ENCODE measurements around the gene NANOS3. TPM values are rescaled to one million over a fixed set of nuclear protein-coding genes. Genes with fewer than 3 reads are reported as not detected.

NANOS3 gene
- total and polyA plus RNA-seq, 9 donors: 0.71 to 3.4 (median 1.4) TPM

DNA sequence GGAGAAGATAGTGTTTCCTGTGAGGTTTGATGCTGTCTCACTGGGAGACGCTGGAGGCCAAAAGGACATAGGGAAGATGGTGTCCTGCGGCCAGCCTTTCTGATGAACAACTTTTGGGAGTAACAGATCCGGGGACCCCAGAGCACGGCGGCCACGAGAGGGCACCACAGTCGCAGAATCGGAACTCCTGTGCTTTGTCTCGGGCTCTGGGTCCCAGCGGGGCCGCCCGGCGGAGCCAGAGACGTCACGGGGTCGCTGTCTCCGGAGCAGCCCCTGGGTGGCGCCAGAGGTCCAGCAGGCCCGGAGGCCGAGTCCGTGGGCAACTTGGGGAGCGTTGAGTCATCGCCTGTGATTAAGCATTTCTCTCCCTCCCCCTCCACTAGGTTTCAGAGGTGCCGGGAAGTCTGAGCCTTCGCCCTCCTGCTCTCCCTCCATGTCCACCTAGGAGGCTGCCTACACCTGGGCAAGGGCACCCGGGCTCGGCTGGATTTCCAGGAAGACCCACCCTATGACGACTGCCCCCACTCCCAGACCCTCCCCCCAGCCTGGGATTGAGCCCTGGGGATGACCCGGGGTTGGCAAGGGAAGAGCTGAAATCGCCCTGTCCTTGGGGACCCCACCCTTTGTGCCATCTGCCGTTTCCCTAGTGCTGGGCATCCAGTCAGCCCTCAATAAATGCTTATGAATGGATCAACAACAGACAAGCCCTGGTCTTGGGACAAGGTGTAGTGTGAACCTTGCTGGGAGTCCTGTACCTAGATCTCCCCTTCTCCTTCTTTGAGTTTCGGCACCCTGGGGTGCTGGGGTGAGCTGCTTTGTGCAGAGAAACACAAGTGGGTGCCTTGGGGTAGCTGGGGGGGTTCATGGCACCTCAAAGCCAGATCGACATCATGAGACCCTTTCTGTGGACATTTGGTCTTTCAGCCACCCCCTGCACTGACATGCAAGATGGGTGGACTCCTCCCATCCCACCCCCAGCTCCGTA lies 3.4 kb downstream of the NANOS3 start:
- Histone ChIP-seq H3K27ac (ENCODE audit: low read length) (peak overlapping the region; percentile 78), H3K9me3 (replicated peaks; ENCODE audit: control insufficient read depth, low read depth, low read length) (no peaks in the 10 kb centered on the region), H3K36me3 (ENCODE audit: control insufficient read depth, insufficient read depth, low read length) (peaks cover 3% of the 10 kb centered on the region), H3K27me3 (ENCODE audit: control insufficient read depth, insufficient read depth, low read length) (no peaks in the 10 kb centered on the region), H3K4me1 (ENCODE audit: control insufficient read depth, insufficient read depth, low read length) (peaks cover 41% of the 10 kb centered on the region), H3K4me3 (ENCODE audit: low read length) (peak overlapping the region; percentile 20)
- 1% methylated on average over 27 of the region's 34 CpGs for WGBS (ENCODE audit: insufficient coverage)
- peak; percentile 96 for DNase-seq

DNA sequence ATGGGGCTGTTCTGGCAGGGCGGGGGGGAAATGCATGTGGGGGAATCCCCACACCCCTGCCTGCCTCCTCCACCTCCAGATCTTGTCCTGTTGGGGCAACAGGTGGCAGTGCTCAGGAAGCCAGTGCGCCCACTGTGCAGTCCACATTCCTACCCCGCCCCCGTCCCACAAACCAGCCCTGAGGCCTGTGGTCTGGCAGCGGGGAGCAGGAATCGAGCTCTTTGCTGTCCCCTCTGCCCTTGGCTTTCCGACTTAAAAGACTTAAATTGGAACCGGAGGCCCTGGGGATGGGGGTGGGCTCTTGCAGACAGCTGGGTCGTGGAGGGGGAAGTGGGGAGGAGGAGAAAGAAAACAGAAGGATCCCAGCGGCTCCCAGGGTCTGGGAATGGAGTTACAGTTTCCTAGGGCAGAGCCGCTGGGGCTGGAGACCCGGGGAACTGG lies 4.3 kb downstream of the NANOS3 start:
- Histone ChIP-seq H3K9me3 (replicated peaks; ENCODE audit: control insufficient read depth, low read depth, low read length) (no peaks in the 10 kb centered on the region), H3K27me3 (ENCODE audit: control insufficient read depth, insufficient read depth, low read length) (no peaks in the 10 kb centered on the region), H3K27ac (ENCODE audit: low read length) (peak overlapping the region; percentile 78), H3K36me3 (ENCODE audit: control insufficient read depth, insufficient read depth, low read length) (peaks cover 3% of the 10 kb centered on the region), H3K4me3 (ENCODE audit: low read length) (no peak overlapping the region), H3K4me1 (ENCODE audit: control insufficient read depth, insufficient read depth, low read length) (peaks cover 41% of the 10 kb centered on the region)
- WGBS (ENCODE audit: insufficient coverage): 16% methylated on average over 6 of the region's 12 CpGs
- DNase-seq: peak; percentile 59

DNA sequence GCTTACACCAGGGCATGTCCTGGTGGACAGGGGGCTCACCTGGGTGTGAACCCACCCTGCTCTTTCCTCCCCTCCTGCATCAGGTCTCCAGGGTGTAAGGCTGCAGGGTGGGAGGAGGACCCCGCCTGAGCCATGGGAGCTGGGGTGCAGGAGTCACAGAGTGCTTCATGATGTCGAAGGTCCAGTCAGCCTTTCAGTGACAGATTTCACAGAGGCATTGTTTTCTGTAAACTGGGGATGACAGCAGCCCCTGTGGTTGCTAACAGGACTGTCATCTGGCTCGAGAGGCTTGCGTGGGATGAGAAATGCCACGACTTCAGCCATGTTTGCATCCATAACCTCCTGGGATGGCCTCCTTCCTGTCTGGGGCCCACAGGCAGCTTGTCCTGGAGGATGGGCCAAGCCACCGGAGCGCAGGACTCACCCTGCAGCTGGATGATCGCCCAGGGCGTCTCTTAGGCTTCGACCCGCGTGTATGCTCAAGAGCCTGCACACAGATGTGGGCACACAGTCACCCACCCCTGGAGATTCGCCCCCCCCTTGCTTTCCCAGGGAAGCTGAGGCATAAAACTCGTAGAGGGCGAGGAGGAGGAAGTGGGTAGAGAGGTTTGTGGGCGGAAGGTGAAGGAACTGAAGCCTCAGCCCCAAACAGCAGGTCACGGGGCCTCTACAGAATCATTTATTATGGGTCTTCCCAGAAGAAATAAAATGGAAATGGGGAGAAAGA lies 4.9 kb downstream of the NANOS3 start:
- H3K27ac ChIP-seq (ENCODE audit: low read length): peak overlapping the region; percentile 78
- no peaks in the 10 kb centered on the region for H3K27me3 ChIP-seq (ENCODE audit: control insufficient read depth, insufficient read depth, low read length)
- H3K36me3 ChIP-seq (ENCODE audit: control insufficient read depth, insufficient read depth, low read length): peaks cover 3% of the 10 kb centered on the region
- H3K4me3 ChIP-seq (ENCODE audit: low read length): no peak overlapping the region
- no peaks in the 10 kb centered on the region for H3K9me3 ChIP-seq (replicated peaks; ENCODE audit: control insufficient read depth, low read depth, low read length)
- WGBS (ENCODE audit: insufficient coverage): 31% methylated on average over 6 of the region's 17 CpGs
- DNase-seq: peak; percentile 54
- H3K4me1 ChIP-seq (ENCODE audit: control insufficient read depth, insufficient read depth, low read length): peaks cover 41% of the 10 kb centered on the region

DNA sequence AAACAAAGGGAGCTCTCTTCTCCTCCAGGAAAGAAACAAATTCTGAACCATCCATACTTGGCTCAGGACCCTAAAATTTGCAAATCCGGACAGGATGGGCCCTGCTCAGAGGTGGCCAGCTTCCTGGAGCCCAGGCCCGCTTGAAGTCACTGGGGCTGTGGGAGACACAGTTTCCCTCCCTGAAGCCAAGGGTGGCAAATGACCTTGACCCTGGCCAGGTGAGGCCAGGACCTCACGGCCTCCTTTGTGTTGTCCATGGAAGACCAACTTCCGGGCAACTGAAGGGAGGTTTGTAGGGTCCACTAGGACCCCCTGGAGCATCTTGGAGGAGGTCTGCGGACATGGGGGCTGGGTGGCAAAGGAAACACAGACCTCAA lies 5.5 kb downstream of the NANOS3 start:
- Histone ChIP-seq H3K36me3 (ENCODE audit: control insufficient read depth, insufficient read depth, low read length) (peaks cover 3% of the 10 kb centered on the region), H3K27ac (ENCODE audit: low read length) (no peak overlapping the region), H3K4me1 (ENCODE audit: control insufficient read depth, insufficient read depth, low read length) (peaks cover 41% of the 10 kb centered on the region), H3K27me3 (ENCODE audit: control insufficient read depth, insufficient read depth, low read length) (no peaks in the 10 kb centered on the region), H3K4me3 (ENCODE audit: low read length) (no peak overlapping the region), H3K9me3 (replicated peaks; ENCODE audit: control insufficient read depth, low read depth, low read length) (no peaks in the 10 kb centered on the region)
- DNase-seq: no peak
- WGBS (ENCODE audit: insufficient coverage): 79% methylated on average over 2 of the region's 5 CpGs

DNA sequence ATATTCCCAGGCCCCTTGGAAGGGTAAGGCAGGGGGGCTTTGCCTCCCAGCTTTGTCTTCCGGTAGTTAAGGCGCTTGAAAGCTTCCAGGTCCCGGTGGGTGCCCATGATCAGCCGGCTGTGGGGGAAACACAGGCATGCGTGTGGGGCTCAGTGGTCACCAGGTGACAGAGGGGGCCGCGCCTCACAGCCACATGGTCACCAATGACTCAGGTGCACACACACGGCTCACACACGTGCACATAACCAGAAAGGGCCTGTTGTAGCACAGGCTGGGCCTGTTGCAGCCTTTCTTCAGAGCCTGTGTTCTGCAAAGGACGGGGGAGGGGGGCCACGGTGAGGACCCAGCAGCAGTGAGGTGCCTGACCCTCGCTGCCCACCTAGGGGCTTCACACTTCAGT lies 5.9 kb downstream of the NANOS3 start:
- H3K27me3 ChIP-seq (ENCODE audit: control insufficient read depth, insufficient read depth, low read length): no peaks in the 10 kb centered on the region
- no peak overlapping the region for H3K27ac ChIP-seq (ENCODE audit: low read length)
- H3K9me3 ChIP-seq (replicated peaks; ENCODE audit: control insufficient read depth, low read depth, low read length): no peaks in the 10 kb centered on the region
- peaks cover 41% of the 10 kb centered on the region for H3K4me1 ChIP-seq (ENCODE audit: control insufficient read depth, insufficient read depth, low read length)
- H3K4me3 ChIP-seq (ENCODE audit: low read length): no peak overlapping the region
- H3K36me3 ChIP-seq (ENCODE audit: control insufficient read depth, insufficient read depth, low read length): no peaks in the 10 kb centered on the region
- WGBS (ENCODE audit: insufficient coverage): 83% methylated on average over 9 of the region's 12 CpGs
- no peak for DNase-seq

DNA sequence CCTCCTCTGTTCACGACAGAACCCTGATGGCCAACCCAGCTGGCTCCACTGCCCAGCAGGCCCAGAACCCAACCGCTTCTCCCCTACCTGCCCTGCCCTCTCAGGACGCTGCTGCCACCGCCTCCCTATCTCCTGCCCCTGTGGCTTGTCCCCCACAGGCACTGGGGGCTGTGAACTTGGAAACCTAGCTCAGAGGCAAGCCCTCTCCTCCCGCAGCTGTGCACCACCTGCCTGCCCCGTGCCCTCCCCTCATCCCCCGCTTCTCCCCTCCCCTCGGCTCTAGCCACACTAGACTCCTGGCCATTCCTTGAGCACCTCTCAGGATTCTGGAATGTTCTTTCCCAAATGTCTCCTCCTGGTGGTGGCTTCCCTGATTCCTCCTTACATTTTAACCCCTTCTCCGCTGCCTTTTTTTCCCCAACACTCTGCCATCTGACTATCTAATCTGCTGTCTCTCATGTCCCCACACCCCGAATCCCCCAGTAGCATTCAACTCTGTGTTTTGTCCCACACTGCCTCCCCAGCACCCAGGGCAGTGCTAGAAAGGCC lies 6.7 kb downstream of the NANOS3 start:
- Histone ChIP-seq H3K4me1 (ENCODE audit: control insufficient read depth, insufficient read depth, low read length) (peaks cover 41% of the 10 kb centered on the region), H3K4me3 (ENCODE audit: low read length) (no peak overlapping the region), H3K27ac (ENCODE audit: low read length) (no peak overlapping the region), H3K36me3 (ENCODE audit: control insufficient read depth, insufficient read depth, low read length) (no peaks in the 10 kb centered on the region), H3K9me3 (replicated peaks; ENCODE audit: control insufficient read depth, low read depth, low read length) (no peaks in the 10 kb centered on the region), H3K27me3 (ENCODE audit: control insufficient read depth, insufficient read depth, low read length) (no peaks in the 10 kb centered on the region)
- 41% methylated on average over 8 of the region's 10 CpGs for WGBS (ENCODE audit: insufficient coverage)
- no peak for DNase-seq

DNA sequence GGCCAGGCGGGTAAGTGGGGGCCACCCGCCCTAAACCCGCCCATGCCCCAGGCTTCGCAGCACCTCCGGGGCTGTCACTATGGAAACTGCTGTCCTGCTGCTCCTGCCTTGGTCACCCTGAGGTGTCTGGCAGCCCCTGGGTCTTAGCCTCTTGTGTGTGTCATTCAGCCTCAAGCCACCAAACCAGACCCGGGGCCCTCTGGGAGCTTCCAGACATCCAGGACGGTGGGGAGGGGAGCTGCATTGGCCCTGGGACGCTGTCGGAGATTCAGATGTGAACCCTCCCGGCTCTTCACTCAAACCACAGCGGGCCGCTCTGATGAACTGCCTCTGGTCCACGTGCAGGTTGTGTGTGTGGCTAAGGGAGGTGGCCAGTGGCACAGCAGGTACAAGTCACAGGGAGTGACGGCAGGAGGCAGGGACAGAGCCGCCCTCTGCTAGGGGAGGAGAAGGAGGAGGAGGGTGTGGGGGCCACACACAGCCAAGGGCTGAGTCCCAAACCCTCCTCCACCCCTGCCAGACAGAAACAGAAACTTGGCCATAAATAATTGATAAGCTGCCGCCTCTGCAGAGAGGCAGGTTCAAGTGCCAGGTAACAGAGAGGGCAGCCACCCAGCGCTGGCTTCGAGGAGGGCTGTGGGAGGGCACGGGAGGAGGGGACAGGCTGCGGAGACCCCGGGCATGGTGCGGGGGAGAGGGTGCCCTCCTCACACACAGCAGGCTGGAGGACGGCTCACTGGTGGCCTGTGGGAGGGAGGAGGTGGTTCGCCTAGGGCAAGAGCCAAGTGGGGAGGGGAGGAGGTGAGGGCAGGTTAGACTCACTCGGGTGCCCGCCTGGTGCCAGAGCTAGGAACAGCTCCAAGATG lies 8.0 kb downstream of the NANOS3 start:
- 73% methylated on average over 15 of the region's 26 CpGs for WGBS (ENCODE audit: insufficient coverage)
- Histone ChIP-seq H3K36me3 (ENCODE audit: control insufficient read depth, insufficient read depth, low read length) (no peaks in the 10 kb centered on the region), H3K4me3 (ENCODE audit: low read length) (no peak overlapping the region), H3K27ac (ENCODE audit: low read length) (no peak overlapping the region), H3K9me3 (replicated peaks; ENCODE audit: control insufficient read depth, low read depth, low read length) (no peaks in the 10 kb centered on the region), H3K4me1 (ENCODE audit: control insufficient read depth, insufficient read depth, low read length) (peaks cover 37% of the 10 kb centered on the region), H3K27me3 (ENCODE audit: control insufficient read depth, insufficient read depth, low read length) (no peaks in the 10 kb centered on the region)
- DNase-seq: no peak

DNA sequence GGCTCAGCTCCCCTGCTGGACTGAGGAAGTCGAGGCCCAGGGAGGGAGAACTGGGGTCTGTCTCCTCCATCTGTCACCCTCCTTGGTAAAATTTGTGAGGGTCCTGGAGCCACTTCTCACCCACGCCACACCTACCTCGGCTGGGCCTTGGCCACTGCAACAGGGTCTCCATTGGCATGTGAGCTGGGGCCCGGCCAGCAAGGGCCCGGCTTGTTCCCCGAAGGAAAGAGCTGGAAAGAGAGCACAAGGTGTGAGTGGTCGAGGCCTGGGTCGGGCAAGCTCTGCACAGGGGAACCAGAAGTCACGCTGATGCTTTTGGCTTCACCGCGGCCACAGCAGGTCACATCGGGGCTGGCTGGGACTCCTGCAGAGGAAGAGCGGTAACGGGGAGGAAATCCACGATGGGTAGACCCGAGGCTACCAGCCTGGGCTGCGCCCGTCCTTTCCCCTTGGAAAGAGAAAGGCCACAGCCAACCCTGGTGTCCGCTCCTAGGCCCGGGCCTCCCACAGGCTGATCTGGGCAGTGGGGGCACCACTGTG lies 9.0 kb downstream of the NANOS3 start:
- Histone ChIP-seq H3K27ac (ENCODE audit: low read length) (no peak overlapping the region), H3K9me3 (replicated peaks; ENCODE audit: control insufficient read depth, low read depth, low read length) (no peaks in the 10 kb centered on the region), H3K36me3 (ENCODE audit: control insufficient read depth, insufficient read depth, low read length) (no peaks in the 10 kb centered on the region), H3K27me3 (ENCODE audit: control insufficient read depth, insufficient read depth, low read length) (no peaks in the 10 kb centered on the region), H3K4me3 (ENCODE audit: low read length) (no peak overlapping the region), H3K4me1 (ENCODE audit: control insufficient read depth, insufficient read depth, low read length) (peaks cover 28% of the 10 kb centered on the region)
- DNase-seq: no peak
- 88% methylated on average over 19 of the region's 20 CpGs for WGBS (ENCODE audit: insufficient coverage)

DNA sequence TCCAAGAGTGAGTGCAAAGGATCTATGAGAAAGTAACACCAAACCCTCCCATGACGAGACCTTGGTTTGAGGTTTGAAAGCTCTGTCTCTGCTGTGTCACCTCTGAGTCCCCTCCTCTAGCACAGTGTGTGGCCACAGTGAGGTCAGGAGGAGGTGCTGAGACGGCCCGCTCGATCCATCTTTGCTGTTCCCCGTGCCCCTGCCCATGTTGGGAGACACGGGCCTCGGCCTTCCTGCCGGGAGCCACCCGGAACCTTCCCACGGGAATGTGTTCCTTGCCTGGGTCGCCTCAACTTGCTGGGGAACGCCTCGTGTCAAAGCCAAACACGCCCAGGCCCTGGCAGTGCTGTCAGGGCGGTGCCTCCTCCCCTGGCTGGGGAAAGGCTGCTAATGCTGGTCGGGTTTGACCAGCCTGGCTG lies 10.1 kb downstream of the NANOS3 start:
- Histone ChIP-seq H3K36me3 (ENCODE audit: control insufficient read depth, insufficient read depth, low read length) (no peaks in the 10 kb centered on the region), H3K9me3 (replicated peaks; ENCODE audit: control insufficient read depth, low read depth, low read length) (no peaks in the 10 kb centered on the region), H3K4me3 (ENCODE audit: low read length) (no peak overlapping the region), H3K27ac (ENCODE audit: low read length) (no peak overlapping the region), H3K27me3 (ENCODE audit: control insufficient read depth, insufficient read depth, low read length) (no peaks in the 10 kb centered on the region), H3K4me1 (ENCODE audit: control insufficient read depth, insufficient read depth, low read length) (peaks cover 16% of the 10 kb centered on the region)
- no peak for DNase-seq
- WGBS (ENCODE audit: insufficient coverage): 51% methylated on average over 14 of the region's 16 CpGs
